ENCODE results near the gene LIPK.
"Not testable (repeated sequence)": the region's sequence is repeated elsewhere in the genome, so short reads cannot be mapped to it uniquely, and the experiment has no call there.

Gene LIPK, protein sequence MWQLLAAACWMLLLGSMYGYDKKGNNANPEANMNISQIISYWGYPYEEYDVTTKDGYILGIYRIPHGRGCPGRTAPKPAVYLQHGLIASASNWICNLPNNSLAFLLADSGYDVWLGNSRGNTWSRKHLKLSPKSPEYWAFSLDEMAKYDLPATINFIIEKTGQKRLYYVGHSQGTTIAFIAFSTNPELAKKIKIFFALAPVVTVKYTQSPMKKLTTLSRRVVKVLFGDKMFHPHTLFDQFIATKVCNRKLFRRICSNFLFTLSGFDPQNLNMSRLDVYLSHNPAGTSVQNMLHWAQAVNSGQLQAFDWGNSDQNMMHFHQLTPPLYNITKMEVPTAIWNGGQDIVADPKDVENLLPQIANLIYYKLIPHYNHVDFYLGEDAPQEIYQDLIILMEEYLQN

DNA sequence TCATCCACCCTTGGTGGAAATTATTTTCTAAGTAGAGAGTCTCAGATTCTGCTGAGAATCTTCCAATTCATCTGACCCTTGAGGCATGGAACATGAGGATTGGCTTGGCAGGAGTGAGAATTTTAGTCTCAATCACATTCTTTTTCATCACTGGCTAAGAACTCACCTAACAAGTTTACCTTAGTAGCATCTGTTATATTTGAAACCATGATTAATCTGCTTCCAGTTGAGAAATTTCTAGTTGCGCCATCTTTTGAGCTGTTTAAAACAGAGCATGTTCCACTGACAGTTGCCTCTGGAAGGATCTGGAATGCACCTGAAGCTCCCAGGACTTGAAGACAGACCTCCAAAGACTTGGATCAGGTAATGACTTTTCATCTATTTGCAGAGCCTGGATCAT, at the start of gene LIPK:
TSS of gene LIPK (plus strand) at position 292 of the 400 bp plus-strand sequence. CDS start 18,295 bp downstream, outside the sequence.
- no peak for DNase-seq (ENCODE audit: low read depth)

DNA sequence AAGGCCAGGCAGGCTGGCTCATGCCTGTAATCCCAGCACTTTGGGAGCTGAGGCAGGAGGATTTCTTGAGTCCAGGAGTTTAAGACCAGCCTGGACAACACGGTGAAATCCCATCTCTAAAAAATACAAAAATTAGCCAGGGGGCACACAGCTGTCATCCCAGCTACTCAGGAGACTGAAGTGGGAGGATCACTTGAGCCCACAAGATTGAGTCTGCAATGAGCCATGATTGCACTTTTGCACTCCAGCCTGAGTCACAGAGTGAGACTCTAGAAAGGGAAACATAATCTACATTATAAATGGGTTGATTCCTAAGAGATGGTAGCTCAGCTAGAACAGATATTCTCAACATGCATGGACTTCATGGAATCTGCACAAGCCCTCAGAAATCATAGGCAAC, 48.1 kb upstream of the LIPK start:
- DNase-seq (ENCODE audit: low read depth) = no peak

DNA sequence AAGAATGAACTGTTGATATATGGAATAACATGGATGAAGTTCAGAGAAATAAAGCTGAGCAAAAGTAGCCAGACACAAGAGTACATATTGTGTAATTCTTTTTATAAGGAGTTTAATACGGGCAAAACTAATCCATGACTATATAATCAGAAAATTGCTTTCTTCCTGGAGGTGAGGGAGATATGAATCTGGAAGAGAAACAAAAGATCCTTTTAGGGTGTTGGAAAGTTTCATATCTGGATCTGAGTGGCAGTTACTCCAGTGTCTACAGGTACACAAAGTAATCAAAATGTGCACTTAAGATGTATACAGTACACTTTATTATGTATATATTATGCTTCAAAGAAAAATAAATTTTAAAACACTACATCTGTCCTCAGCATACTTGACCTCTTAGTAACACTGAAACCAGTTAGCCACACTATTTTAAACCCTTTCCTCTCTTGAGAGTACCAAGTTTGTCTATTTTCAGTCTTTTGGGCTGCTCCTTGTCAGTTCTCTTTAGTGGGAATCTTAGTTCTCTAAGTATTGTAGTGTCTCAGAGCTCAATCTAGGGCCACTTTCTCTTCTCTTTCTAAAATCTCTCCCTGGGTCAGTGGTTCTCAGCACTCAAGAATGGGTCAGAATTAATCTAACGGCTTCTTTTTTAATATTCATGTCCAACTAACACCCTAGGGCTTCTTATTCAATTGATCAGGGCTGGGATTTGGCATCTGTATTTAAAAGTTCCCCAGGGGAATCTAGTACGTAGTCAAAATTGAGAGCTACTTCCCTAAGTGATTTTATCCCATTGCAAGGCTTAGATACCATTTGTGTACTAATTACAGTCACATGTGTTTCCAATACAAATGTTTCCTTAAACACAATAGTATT, 46.1 kb upstream of the LIPK start:
- DNase-seq (ENCODE audit: low read depth) = peak; percentile 58

DNA sequence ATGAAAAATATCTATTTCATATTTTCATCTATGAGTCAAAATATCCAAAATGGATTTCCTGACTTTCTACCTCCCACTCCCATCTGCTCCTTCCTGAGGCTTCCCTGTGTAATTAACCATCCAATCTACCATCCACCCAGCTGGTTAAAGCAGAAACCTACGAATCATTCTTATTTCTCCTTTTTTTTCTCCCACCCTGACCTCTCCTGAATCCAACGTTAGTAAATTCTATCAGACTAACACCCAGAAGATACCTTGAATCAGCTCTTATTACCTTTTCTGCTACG, 45.5 kb upstream of the LIPK start:
- DNase-seq (ENCODE audit: low read depth) = no peak

DNA sequence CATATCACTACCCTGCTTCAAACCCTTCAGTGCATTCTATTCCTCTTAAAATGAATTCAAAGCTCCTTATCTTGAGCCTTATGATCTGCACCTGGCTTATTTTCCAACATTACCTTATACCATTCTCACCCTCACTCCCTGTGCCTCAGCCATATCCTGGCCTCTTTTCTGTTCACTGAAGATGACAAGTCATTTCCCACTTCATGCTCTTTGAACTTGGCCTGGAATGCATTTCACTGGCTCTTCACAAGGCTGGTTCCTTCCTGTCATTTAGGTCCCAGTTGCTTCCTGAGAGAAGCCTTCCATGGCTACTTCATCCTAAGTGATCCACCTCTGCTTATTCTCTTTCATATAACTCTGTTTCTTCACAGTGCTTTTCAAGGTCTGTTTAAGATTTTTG, 45.0 kb upstream of the LIPK start:
- DNase-seq (ENCODE audit: low read depth) = no peak

DNA sequence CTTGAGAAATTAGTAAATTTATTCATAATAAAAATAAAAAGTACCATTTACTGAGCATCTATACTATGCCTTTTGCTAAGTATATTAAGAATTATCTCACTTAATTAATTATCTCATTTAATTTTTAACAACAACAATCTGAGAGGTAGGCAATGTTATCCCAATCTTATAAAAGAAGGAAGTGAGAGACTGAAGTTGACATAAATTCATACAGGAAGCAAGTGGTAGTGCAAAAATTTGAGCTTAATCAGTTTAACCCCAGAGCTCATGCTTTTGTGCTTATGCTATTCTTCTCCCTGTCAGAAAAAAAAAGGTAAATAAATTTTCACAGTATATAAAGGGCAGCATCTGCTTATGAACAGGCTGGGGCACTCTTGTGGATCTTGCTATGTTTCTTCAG, 44.5 kb upstream of the LIPK start:
- no peak for DNase-seq (ENCODE audit: low read depth)

DNA sequence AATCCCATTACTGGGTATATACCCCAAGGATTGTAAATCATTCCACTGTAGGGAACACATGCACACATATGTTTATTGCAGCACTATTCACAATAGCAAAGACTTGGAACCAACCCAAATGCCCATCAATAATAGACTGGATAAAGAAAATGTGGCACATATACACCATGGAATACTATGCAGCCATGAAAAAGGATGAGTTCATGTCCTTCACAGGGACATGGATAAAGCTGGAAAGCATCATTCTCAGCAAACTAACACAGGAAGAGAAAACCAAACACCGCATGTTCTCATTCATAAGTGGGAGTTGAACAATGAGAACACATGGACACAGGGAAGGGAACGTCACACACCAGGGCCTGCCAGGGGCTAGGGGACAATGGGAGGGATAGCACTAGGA, 42.9 kb upstream of the LIPK start:
- DNase-seq (ENCODE audit: low read depth) = not testable (repeated sequence)

DNA sequence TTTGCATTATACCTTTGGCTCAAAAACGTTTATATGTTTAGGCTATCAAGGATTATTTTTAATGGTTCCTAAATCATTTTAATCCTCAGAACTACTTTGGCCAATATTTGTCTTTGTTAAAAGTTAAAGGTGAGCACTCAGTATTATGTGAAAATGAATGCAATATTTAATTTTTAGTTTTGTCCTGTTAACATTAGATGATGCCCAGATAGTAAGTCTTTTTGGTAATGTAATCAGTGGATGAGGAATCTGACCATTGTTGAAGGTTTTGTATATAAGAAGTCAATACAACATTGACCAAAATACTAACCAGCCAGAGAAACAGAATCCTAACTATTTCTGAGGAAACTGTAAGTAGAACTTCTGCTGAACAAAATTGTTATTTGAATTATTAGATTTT, 41.9 kb upstream of the LIPK start, which contains the start of gene LIPF:
TSS of gene LIPF (plus strand) at position 301 of the 400 bp plus-strand sequence. CDS start 2,856 bp downstream, outside the sequence.
- no peak for DNase-seq (ENCODE audit: low read depth)

DNA sequence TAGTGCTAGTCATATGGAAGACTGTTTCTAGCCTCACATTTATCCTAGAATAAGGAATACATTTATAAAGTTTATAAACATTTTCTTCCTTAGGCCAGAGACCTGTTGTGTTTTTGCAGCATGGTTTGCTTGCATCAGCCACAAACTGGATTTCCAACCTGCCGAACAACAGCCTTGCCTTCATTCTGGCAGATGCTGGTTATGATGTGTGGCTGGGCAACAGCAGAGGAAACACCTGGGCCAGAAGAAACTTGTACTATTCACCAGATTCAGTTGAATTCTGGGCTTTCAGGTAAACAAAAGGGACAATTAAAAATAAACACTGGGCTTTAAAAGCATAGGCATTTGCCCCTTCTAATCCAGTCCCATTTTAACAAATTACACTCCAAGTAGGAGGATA, 37.6 kb upstream of the LIPK start:
- no peak for DNase-seq (ENCODE audit: low read depth)

DNA sequence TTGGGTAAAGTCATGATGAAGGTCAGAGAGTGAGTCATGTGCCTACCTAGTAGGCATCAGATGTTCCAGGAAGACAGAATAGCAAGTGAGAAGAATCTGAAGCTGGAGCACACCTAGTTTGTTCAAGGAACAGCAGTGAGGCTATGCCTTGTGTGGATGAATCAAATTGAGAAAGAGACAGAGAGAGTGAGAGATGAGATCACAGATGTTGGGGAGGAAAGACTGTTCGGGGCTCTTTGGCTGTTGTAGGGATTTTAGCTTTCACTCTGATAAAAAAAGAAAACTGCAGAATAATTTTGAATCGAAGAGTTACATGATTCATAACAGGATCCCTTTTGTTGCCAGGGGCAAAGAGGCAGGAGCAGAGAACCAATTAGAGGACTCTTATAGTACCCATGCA, 35.6 kb upstream of the LIPK start:
- DNase-seq (ENCODE audit: low read depth) = no peak

DNA sequence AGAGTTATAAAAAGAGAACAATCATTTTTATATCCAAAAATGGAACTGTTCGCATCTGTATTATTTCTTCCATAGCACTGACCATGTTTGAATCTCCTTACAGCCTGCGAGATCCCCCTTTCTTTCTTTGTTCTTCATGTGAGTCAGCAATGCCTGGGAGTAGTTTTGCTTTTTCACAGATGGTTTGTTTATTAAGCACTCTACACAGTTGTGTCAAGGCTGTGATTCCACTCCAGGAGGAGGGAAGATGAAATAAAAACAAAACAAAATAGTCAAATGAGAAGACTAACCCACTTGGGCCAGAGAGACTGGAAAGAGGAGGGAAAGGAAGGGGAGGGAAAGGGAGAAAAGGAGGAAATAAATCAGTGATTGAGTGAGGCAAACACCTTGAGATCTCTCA, 34.0 kb upstream of the LIPK start:
- DNase-seq (ENCODE audit: low read depth) = no peak

DNA sequence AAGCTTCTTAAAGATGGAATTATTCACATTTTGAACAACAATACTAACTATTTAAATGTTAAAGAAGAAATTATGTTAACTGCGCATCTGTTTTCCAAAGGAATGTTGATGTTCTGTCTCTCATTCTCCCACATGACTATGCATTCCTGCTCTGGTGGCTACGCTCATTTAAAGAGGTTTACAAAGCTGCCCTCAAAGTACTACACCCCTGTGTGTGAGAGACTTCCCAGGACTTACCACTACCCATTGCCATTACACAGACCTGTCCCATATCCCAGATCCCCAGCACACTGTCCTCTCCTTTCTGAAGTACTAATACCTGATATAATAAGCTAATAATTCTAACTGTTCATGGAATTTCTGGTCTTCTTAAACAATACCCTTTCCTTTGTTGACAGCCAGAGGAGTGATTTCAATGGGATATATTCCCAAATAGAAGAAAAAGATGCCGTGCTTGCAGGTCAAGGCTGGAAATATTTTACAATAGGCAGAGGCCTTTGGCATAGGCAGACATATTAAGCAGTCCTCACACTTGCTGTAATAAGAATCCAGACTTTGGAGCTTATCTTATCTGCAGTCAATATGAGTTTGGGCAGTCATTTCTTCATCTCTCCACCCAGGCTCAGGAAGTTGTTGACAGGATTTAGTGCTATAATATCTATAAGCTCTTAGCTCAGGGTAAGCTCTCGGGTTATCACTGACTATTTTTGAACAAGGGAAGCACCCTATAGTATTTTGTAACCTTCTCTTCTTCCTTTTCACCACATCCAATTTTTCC, 29.6 kb upstream of the LIPK start:
- no peak for DNase-seq (ENCODE audit: low read depth)

DNA sequence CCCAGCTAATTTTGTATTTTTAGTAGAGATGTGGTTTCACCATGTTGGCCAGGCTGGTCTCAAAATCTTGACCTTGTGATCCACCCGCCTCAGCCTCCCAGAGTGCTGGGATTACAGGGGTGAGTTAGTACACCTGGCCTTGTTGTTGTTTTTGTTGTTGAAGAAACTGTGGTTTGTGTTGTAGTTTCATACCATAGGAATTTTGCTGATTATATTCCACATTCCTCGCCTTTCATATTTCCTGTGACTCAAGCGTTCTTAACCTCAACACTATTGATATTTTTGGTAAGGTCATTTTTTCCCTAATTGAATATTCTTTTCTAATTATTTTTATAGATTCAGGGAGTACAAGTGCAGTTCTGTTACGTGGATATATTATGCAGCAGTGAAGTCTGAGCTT, 25.1 kb upstream of the LIPK start:
- no peak for DNase-seq (ENCODE audit: low read depth)

DNA sequence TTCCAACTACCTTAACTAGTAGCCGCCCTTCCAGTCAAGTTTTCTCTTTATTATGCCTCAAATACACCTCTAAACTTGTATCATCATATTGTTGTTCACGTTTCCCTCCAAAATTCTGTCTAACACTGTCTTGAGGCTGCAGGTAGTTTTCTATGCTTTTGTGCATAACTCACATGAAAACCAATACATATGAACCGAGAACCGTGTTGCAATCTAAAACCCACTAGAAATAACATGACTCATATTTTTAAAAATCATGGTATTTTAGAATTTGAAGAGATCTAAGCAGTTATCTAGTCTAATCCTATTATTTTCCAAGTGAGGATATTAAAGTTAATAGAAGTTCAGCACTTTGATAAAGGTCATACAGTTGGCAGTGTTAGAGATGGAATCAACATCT, 23.6 kb upstream of the LIPK start:
- DNase-seq (ENCODE audit: low read depth) = peak; percentile 3

DNA sequence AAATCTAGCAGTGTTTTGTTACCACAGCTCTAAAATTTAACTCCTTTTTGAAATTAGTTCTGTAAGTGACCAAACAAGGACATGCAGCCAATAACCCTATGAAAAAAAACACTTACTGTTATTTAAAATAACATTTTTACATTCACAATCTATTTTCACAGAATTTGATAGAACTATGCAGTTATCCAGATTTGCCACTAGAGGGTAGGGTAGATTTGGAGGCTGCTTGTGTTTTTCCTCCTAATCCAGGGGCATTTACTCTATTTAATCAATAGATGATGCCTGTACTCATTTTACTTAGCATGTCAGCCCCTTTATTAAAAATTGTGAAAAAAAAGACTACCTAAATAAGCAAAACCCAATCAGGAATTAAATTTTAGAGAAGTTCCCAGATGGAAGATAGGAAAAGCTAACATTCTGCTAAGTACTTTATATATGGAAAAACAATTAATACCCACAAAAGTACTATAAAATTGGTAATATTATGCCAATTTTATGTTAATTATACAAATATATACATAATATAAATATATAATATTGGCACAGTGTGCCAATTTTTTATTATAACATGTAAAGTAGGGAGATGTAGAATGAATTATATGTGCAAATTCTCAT, 18.1 kb upstream of the LIPK start:
- DNase-seq (ENCODE audit: low read depth) = peak; percentile 18

DNA sequence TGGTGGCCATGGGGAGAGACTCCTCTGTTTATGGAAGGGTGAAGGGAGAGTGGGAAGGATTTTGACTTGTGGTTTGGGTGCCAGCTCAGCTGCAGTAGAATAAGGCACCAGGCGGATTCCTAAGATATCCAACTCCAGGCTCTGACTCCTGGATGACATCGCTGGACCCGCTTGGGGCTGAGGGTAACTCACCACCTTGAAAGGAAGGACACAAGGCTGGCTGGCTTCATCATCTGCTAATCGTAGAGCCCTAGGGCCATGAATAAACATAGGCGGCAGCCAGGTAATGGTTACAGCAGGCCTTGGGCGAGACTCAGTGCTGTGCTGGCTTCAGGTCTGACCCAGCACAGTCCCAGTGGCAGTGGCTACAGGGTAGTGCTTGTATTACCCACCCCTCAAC, 16.7 kb upstream of the LIPK start:
- DNase-seq (ENCODE audit: low read depth) = no peak

DNA sequence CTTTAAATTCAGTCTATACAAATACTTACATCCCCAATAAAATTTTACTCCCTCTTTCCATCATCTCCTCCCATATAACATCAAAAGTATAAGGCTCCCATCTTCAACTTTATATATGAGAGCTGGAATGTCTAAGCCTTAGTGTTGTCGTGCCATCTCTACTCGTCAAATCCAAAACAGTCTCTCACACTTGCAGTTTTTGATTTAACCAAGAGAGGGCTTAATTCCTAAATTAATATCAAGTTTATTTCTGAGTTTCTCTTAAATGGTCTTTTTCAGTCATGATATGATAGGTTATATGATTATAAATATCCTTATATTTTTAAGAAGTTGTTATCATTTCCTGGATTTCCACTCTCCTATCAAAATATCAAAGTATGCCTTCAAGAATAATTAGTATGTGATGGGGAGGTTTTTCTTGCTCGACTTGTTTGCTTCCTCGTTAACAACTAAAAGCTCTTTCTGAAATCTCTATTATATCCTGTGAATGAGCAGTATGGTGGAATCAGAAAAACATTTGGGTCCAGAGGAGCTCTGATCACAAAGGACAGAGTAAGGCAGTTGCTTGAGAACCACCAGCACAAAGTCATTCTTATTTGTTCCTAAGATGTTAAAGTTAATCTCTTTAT, 12.5 kb upstream of the LIPK start:
- peak; percentile 13 for DNase-seq (ENCODE audit: low read depth)

DNA sequence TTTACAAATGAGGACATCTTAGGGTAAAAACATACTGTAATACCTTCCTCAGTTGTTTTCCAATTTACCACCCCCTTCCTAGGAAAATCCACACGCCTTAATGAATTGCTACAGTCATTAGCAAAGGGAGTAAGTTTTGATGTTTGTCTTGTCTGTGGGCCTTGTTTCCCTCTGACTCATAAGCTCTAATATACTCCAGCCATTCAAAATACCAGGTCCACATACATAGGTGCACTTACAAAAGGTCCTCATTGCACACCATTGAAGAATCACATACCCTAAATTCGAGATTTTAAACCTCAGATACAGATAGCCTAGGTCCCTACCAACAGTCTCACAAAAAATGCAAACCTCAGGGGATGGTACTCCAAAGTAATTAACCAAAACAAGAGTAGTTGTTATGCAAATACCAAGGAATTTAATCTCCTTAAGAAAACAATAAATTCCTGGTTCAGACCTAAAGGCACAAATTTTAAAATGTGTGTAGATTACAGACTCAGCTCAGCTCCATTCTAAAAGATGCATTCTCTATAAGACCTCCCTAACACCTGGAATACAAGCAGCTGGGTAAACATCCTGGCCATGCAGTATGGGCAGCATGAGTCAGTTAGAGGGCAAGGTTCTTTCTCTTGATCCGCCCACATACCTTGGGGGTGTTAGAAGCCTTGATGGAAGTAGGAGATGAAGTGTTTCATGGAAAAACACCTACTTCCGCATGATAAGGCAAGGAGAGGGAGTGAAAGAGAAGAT, 3.0 kb upstream of the LIPK start:
- DNase-seq (ENCODE audit: low read depth) = no peak

DNA sequence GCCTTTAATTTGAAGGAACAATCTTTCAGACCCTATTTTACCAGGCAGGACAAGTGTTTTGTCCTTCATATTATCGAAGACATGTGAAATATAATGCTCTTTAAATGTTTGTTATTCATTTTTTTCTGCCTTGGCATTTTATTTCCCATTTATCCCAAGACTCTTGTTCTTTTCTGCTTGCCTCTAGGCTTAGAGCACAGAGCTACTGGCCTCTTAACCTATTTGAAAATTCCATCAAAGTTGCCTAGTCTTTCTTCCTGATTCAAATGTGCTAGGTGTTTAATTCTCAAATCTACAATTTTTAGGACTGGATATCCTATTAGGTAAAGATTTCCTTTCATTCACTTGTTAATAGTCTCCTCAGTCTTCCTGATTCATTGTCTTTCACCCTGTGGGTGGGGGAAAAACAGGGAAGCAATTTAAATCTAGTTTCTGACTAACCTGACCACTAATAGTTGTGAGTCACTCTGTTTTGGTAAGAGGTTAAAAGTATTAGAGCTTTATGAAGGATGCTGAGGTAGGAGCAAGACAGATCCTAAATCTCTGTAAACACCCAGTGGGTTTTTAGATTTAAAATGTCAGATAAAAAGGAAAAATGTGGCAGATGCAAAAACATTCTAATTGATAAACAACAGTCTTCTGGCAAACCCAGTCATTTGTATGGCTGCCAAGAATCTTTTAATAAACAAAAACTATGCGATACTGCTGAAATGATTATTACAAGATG, 1.5 kb downstream of the LIPK start:
- no peak for DNase-seq (ENCODE audit: low read depth)

DNA sequence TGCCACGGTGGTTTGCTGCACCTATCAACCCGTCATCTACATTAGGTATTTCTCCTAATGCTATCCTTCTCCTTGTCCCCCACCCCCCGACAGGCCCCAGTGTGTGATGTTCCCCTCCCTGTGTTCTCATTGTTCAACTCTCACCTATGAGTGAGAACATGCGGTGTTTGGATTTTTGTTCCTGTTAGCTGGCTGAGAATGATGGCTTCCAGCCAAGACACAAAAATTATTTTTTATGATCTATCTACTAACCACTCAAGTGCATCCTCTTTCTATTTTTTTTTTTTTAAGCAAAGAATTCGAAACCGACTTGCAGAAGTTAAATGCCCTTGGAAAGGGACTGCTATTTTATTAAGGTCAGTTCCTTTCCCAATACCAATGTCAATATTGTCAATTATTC, 3.3 kb downstream of the LIPK start:
- DNase-seq (ENCODE audit: low read depth) = not testable (repeated sequence)
